ENCODE data around the gene ZNF112. TPM values are rescaled to one million over a fixed set of nuclear protein-coding genes. Genes with fewer than 3 reads are reported as not detected.

Gene ZNF112
- total RNA-seq: 7.6 and 7.9 TPM in 2 replicates

DNA sequence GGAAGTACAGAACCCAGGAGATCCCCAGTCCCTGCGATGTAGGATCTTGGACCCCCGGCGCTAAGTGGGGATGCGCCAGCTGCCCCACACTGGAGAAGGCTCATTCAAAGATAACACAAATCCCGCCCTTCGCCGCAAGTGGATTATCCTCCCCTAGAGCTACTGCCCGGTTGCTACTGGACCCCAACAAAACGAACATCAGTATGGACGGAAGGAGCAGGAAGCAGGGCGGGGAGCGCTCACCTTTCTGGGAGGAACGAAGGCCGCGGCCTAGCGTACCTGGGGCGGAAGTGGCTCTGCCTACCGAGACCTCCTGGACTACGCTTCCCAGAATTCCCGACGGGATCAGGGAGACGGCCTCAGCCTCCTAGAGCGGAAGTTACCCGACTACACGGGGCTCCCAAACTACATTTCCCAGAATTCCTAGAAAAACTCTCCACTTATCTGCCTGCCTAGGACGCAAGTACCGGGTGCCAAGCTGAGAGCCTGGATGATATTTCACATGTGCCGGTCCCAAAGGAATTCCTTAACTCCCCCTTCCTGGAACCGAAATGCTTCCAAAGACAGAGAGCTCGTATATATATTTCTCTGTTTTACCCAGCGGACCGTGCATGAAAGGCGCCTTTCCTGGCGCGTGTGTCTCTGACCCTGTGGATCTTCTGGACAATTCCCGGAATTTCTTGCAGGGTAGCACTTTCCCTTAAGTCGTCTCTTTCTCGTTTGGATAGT is at the start of gene ZNF112:
Gene ZNF112 (minus strand): TSS at position 298 of the 729 bp plus-strand sequence. CDS start 16,141 bp downstream, outside the sequence.

DNA sequence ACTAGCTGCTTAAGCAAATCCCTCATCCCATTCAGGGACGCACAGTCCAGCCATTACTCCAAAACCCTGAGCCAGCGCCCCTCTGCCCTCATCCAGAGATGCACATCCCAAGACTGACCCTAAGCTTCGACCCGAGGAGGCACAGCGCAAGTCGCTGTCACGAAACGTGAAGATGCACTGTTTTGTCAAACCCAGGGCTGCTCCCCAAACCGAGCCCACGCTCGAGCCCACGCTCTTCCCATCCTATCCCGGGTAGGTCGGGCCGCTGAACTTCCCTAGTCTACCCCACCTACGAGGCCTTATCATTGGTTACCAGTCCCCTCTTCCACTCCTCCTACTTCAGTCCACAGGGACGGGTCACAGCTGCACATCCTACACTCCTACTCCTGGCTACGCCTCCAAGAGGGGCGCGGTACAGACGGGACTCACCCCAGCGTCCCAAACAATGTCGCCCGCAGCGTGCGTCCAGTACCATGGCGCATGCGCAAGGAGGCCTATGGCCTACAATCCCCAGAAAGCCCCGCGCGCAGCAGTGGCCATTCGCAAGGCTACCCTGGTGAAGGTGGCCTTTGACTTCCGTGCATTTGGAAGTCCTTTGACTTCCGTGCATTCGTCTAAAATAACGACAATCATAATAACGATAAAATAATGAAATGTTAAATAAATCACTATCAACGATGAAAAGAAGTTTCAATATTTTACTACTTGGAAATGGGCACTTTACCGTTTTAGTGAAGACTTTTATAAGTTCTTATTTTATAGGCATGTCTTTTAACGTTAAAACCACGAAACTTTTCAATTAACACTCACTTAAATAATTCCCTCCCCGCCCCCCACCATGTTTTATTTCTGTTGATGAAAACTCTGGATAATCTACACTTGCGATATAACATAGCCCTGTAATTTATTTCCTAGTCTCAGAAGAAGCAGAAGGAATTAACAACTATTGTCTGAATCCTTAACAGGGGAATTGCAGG is 44.9 kb upstream of the ZNF112 start, which contains the start of gene ZNF285:
Gene ZNF285 (minus strand): TSS at position 470 of the 977 bp plus-strand sequence. CDS start 4,395 bp downstream, outside the sequence.

GRCh38 chr19:44304659-44305193 is 51.8 kb downstream of the ZNF112 start, which contains the start of gene ZNF235:
Gene ZNF235 (minus strand): TSS chr19:44305025. CDS start chr19:44303404, 1,621 bp downstream.

Other genes with a start within 250 kb of the ZNF112 start
- gene ZNF225, start 243.3 kb downstream of the ZNF112 start, total RNA-seq: 5.9 and 6.7 TPM in 2 replicates
- gene ZNF234, start 215.1 kb downstream of the ZNF112 start, total RNA-seq: 12.3 and 14.6 TPM in 2 replicates
- gene ZNF226, start 191.6 kb downstream of the ZNF112 start, total RNA-seq: 14.6 and 16.6 TPM in 2 replicates
- gene ZNF227, start 144.1 kb downstream of the ZNF112 start, total RNA-seq: 19.3 and 20.5 TPM in 2 replicates
- gene ZNF233, start 96.8 kb downstream of the ZNF112 start, total RNA-seq: 0.55 and 0.87 TPM in 2 replicates
- gene ZNF235, start 51.7 kb downstream of the ZNF112 start, total RNA-seq: 2.4 and 3.2 TPM in 2 replicates
- gene ZNF285, start 44.9 kb upstream of the ZNF112 start, total RNA-seq: 3.1 and 6.6 TPM in 2 replicates
- 8.5 and 11.0 TPM in 2 replicates for gene ZNF229, start 91.8 kb upstream of the ZNF112 start, total RNA-seq
- 7.6 and 12.7 TPM in 2 replicates for gene ZNF180, start 143.8 kb upstream of the ZNF112 start, total RNA-seq
- gene CEACAM20, start 173.0 kb upstream of the ZNF112 start, total RNA-seq: not detected in 2 replicates

Measured in uterine smooth muscle cell (primary cell).